Heart left ventricle (tissue), 16 donors: ENCODE data around the gene MRE11. TPM values are rescaled to one million over a fixed set of nuclear protein-coding genes. Genes with fewer than 3 reads are reported as not detected.

ENCODE experiments used
- ATAC-seq, 4 donors: fragments of 200-7000 bp; cut with Tn5 transposase; one replicate each; pipeline ENCODE4 v1.9.1; 2020 to 2022; ENCODE audit warnings: moderate library complexity in 4 of 4, mild to moderate bottlenecking in 3 of 4, moderate number of reproducible peaks in 1 of 4
- DNase-seq, 5 donors: peaks; one replicate each; pipeline ENCODE4 v3.0.0-alpha.2; 2020
- H3K27ac ChIP-seq, 12 donors: fragments of 200-600 bp; sonication (generic) in 4 of 12; one replicate each; pipeline versions ENCODE4 v1.5.0 to v1.8.0; 2016 to 2022; ENCODE audit warnings: mild to moderate bottlenecking in 2 of 12
- H3K27me3 ChIP-seq, 9 donors: fragments of 200-600 bp; sonication (generic) in 2 of 9; one replicate each; pipeline versions ENCODE4 v1.5.1 to v1.8.0; 2016 to 2022; ENCODE audit warnings: mild to moderate bottlenecking in 3 of 9
- H3K36me3 ChIP-seq, 9 donors: fragments of 200-600 bp; sonication (generic) in 2 of 9; one replicate each; pipeline versions ENCODE4 v1.5.0 to v1.8.0; 2018 to 2022; ENCODE audit warnings: mild to moderate bottlenecking in 2 of 9
- H3K4me1 ChIP-seq, 12 donors: fragments of 200-600 bp; sonication (generic) in 4 of 12; one replicate each; pipeline versions ENCODE4 v1.5.0 to v1.8.0; 2016 to 2022; ENCODE audit warnings: mild to moderate bottlenecking in 3 of 12
- H3K4me3 ChIP-seq, 12 donors: fragments of 200-600 bp; sonication (generic) in 4 of 12; one replicate each; pipeline versions ENCODE4 v1.5.0 to v1.8.0; 2017 to 2022; ENCODE audit warnings: mild to moderate bottlenecking in 9 of 12, moderate library complexity in 4 of 12
- H3K9me3 ChIP-seq, 12 donors: fragments of 200-600 bp; sonication (generic) in 4 of 12; one replicate each; pipeline versions ENCODE4 v1.5.0 to v1.8.0; 2016 to 2022; ENCODE audit warnings: mild to moderate bottlenecking in 1 of 12
- POLR2A ChIP-seq, 2 donors: fragments of 450-650 bp; IDR thresholded peaks; one replicate each; pipeline ENCODE4 v1.6.1; 2017; ENCODE audit warnings: antibody characterized with exemption in 2 of 2, mild to moderate bottlenecking in 2 of 2, moderate library complexity in 2 of 2
- WGBS, 4 donors: extraction: QIAGEN DNeasy Blood & Tissue Kit in 2 of 4; methylation state at CpG; one replicate each; pipeline versions ENCODE4 v1.1.5 to v1.1.7; 2013 to 2018; 5-methylcytosine and 5-hydroxymethylcytosine counted together
- intact Hi-C, 10 donors: fragments of 100-400 bp; cut with DNase I; formaldehyde crosslinking; loops; one replicate each; pipeline versions ENCODE4 v1.11.1 to v1.14.2; 2022
- polyA plus RNA-seq, 2 donors: library from polyadenylated mRNA; stranded (reverse); fragments of 200-250 nt; gene quantifications; one replicate each; pipeline ENCODE4 v1.2.3, GENCODE V29; 2013
- total RNA-seq, 9 donors: library from RNA; depleted of rRNA in 2 of 9; stranded (reverse); fragments of >200 nt in 2 of 9; fragmentation: NEBNext Ultra II Directional in 3 of 9; extraction: Animal tissue kit (Norgen Biotek cat#: 25700) in 3 of 9; gene quantifications; one replicate each; pipeline versions ENCODE4 v1.1.0 to v1.2.4, GENCODE V29; 2016 to 2023
- TF ChIP-seq, protein P1 (sequence below), 12 donors: fragments of 200-600 bp; sonication (generic) in 4 of 12; IDR thresholded peaks; one replicate each; pipeline versions ENCODE4 v1.5.0 to v1.8.0; 2018 to 2022; ENCODE audit warnings: antibody characterized with exemption in 12 of 12, mild to moderate bottlenecking in 5 of 12
- donor health status: ischemic (EF 13 %, LVEDD 7.1; RV severe dilation, severe dysfunction).
- donor health status: healthy with polysubstance abuse.
- donor health status: DM: no; HTN: yes; CAD: no.
- donor health status: DM: no; HTN: no; CAD: no.
- donor health status: ischemic (EF 25% LVEDD 6.9; RV normal size, moderate dysfunction).
- donor health status: ischemic (EF 25% LVEDD 5.7; RV mildly dilated, moderate dysfunction).
- donor health status: healthy.
- donor health status: DM: yes; HTN: yes; CAD: no.
- donor health status: ischemic (EF 35%, LVEDD 5.7; RV mildly dilated, moderate dysfunction).
- donor health status: nonischemic (EF 11% LVEDD 7.7; RV severe dilation, severe dysfunction).
- donor health status: DM: yes; HTN: yes; CAD: no.
- donor health status: PGD.
- donor health status: ischemic (EF 29% LVEDD 5.4; RV normal size, mild dysfunction).
- donor health status: nonischemic (EF 23%, LVEDD 6.1; RV moderate dilation, normal function).

Gene MRE11
- total and polyA plus RNA-seq, 11 donors = 1.9 to 12.3 (median 7.9) TPM

DNA sequence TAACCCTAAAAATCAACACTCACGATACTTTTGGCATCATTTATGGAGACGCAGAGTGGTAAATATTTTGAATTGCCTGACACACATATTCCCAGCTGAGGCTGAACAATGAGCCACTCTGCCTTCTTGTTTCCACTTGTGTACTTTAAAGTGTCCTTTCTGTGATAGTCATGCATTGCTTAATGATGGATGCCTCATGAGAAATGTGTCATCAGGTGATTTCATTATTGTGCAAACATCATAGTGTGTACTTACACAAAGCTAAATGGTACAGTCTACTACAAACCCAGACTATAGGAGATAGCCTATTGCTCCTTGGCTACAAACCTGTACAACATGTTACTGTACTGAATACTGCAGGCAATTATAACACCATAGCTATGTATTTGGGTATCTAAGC lies 44.2 kb downstream of the MRE11 start:
- ATAC-seq (no peak), DNase-seq (no peak)
- H3K36me3 ChIP-seq = peaks cover 0 to 50% (median 36%) of the 10 kb centered on the region in 9 donors
- peaks cover 0 to 7% (median 0%) of the 10 kb centered on the region in 12 donors for H3K9me3 ChIP-seq
- no peak for TF ChIP-seq POLR2A (IDR thresholded peaks at IDR 0.05)
- TF ChIP-seq, protein P1, sequence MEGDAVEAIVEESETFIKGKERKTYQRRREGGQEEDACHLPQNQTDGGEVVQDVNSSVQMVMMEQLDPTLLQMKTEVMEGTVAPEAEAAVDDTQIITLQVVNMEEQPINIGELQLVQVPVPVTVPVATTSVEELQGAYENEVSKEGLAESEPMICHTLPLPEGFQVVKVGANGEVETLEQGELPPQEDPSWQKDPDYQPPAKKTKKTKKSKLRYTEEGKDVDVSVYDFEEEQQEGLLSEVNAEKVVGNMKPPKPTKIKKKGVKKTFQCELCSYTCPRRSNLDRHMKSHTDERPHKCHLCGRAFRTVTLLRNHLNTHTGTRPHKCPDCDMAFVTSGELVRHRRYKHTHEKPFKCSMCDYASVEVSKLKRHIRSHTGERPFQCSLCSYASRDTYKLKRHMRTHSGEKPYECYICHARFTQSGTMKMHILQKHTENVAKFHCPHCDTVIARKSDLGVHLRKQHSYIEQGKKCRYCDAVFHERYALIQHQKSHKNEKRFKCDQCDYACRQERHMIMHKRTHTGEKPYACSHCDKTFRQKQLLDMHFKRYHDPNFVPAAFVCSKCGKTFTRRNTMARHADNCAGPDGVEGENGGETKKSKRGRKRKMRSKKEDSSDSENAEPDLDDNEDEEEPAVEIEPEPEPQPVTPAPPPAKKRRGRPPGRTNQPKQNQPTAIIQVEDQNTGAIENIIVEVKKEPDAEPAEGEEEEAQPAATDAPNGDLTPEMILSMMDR (IDR thresholded peaks at IDR 0.05) = no peak
- H3K27me3 ChIP-seq = no peaks in the 10 kb centered on the region
- intact Hi-C loops = no loop called here
- WGBS, 4 donors = 86 to 89% (median 88%) methylated on average over 2 of the region's 2 CpGs
- no peak overlapping the region for H3K4me3 ChIP-seq
- no peak overlapping the region for H3K27ac ChIP-seq
- no peaks in the 10 kb centered on the region for H3K4me1 ChIP-seq

DNA sequence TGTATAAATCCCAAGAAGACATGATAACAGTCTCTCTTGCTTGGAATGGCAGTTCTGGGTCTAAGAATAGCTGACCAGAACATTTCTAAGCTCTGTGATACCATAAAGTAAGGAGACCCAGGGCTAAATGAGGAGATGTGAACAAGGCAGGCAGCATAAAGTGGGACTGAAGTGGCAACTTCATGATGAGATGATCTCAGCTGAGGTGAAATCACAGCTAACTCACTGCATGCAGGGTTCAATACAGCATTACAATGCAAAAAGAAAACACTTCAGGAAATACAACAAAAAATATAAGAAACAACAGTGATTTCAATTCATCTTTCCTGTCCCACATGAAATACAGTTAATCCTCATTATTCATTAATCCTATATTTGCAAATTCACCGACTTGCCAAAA lies 44.6 kb downstream of the MRE11 start:
- peaks cover 0 to 54% (median 40%) of the 10 kb centered on the region in 9 donors for H3K36me3 ChIP-seq
- H3K4me1 ChIP-seq = no peaks in the 10 kb centered on the region
- ATAC-seq (no peak), DNase-seq (no peak)
- WGBS, 4 donors = 90 to 96% (median 93%) methylated on average over 1 of the region's 1 CpG
- H3K27me3 ChIP-seq = no peaks in the 10 kb centered on the region
- intact Hi-C loops = no loop called here
- no peak overlapping the region for H3K27ac ChIP-seq
- peaks cover 0 to 7% (median 0%) of the 10 kb centered on the region in 12 donors for H3K9me3 ChIP-seq
- no peak for TF ChIP-seq POLR2A (IDR thresholded peaks at IDR 0.05)
- TF ChIP-seq, protein P1 (IDR thresholded peaks at IDR 0.05) = no peak
- no peak overlapping the region for H3K4me3 ChIP-seq

DNA sequence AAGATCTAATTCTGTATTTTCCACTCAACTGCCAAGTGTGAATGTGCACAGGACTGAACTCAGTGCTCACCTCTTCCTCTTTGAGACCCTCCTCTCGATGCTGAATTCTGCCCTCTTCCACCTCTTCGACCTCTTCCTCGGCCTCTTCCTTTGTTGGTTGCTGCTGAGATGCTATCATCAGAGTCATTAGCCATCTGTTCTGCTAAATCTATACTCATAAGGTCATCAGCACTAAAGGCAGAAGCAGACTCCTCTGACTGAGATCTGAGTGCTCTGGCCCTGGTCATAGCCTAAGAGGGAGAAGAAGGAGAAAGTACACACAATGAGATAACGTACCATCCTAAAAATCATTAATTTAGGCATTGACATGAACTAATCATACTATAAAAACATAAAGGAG lies 46.5 kb downstream of the MRE11 start:
- peaks cover 0 to 64% (median 47%) of the 10 kb centered on the region in 9 donors for H3K36me3 ChIP-seq
- H3K27ac ChIP-seq = no peak overlapping the region
- no peaks in the 10 kb centered on the region for H3K27me3 ChIP-seq
- intact Hi-C loops = no loop called here
- 90 to 97% (median 94%) methylated on average over 4 of the region's 4 CpGs for WGBS, 4 donors
- H3K9me3 ChIP-seq = no peaks in the 10 kb centered on the region
- H3K4me3 ChIP-seq = no peak overlapping the region
- TF ChIP-seq, protein P1 (IDR thresholded peaks at IDR 0.05) = no peak
- no peak for TF ChIP-seq POLR2A (IDR thresholded peaks at IDR 0.05)
- ATAC-seq = no peak
- no peak for DNase-seq
- H3K4me1 ChIP-seq = no peaks in the 10 kb centered on the region

DNA sequence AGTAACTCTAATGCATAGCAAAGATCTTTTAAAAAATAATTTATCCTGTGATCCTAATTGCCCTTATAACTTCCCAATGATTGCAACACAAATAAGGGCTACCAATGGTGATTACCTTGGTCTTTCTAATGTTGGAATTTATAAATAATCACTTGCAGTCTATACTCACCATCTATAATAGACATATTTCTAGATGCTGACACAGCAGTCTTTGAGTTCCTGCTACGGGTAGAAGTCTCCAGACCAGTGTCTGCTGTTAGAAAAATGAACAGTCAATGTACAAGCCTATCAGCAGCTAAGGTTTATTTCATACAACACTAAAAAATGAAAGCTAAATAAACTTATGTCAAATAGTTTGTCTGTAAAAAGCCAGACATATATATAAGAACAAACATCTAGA lies 48.0 kb downstream of the MRE11 start:
- no peak overlapping the region for H3K4me3 ChIP-seq
- H3K4me1 ChIP-seq = no peaks in the 10 kb centered on the region
- H3K27me3 ChIP-seq = no peaks in the 10 kb centered on the region
- H3K9me3 ChIP-seq = no peaks in the 10 kb centered on the region
- H3K36me3 ChIP-seq = peaks cover 0 to 69% (median 53%) of the 10 kb centered on the region in 9 donors
- TF ChIP-seq, protein P1 (IDR thresholded peaks at IDR 0.05) = no peak
- TF ChIP-seq POLR2A (IDR thresholded peaks at IDR 0.05) = no peak
- no peak for DNase-seq
- intact Hi-C loops = no loop called here
- H3K27ac ChIP-seq = no peak overlapping the region
- no peak for ATAC-seq
- 93 to 99% (median 95%) methylated on average over 1 of the region's 1 CpG for WGBS, 4 donors
